ENCODE data around the gene TSSC4. TPM values are rescaled to one million over a fixed set of nuclear protein-coding genes. Genes with fewer than 3 reads are reported as not detected.

Gene TSSC4
- total RNA-seq, 4 donors from 2014 or later, result 37.5 to 62.3 (median 45.1) TPM

- Histone ChIP-seq H3K36me3 (no peaks in the 10 kb centered on the region), H3K27ac (no peak overlapping the region), H3K4me3 (replicated peaks in 1 of 3) (no peak overlapping the region), H3K9me3 (no peaks in the 10 kb centered on the region), H3K4me1 (no peaks in the 10 kb centered on the region), H3K27me3 (no peaks in the 10 kb centered on the region)
- no peak for DNase-seq
- TF ChIP-seq POLR2A (IDR thresholded peaks at IDR 0.05) (no peak), CTCF (IDR thresholded peaks at IDR 0.05) (no peak)
- intact Hi-C loops (cut with DNase I), result no loop called here
- WGBS, 2 donors, result 85 to 89% methylated on average over 6 to 7 of the region's 10 CpGs
These were observed 35.5 kb downstream of the TSSC4 start for GRCh38 chr11:2436013-2436520.

- Histone ChIP-seq H3K27me3 (no peaks in the 10 kb centered on the region), H3K27ac (no peak overlapping the region), H3K9me3 (no peaks in the 10 kb centered on the region), H3K4me3 (replicated peaks in 1 of 3) (no peak overlapping the region), H3K4me1 (no peaks in the 10 kb centered on the region), H3K36me3 (no peaks in the 10 kb centered on the region)
- TF ChIP-seq CTCF (IDR thresholded peaks at IDR 0.05), result no peak
- TF ChIP-seq POLR2A (IDR thresholded peaks at IDR 0.05), result no peak
- no peak for DNase-seq
- 91 to 94% methylated on average over 9 to 10 of the region's 13 CpGs for WGBS, 2 donors
- intact Hi-C loops (cut with DNase I), result no loop called here
These were observed 36.0 kb downstream of the TSSC4 start for GRCh38 chr11:2436521-2437031.

- TF ChIP-seq CTCF (IDR thresholded peaks at IDR 0.05) (no peak), POLR2A (IDR thresholded peaks at IDR 0.05) (no peak)
- WGBS, 2 donors, result 86 to 92% methylated on average over 4 of the region's 4 CpGs
These were observed 37.0 kb downstream of the TSSC4 start for GRCh38 chr11:2437516-2437915.

GRCh38 chr11:2439820-2440219, 39.3 kb downstream of the TSSC4 start:
- peaks cover 0 to 9% of the 10 kb centered on the region in 2 donors for H3K4me1 ChIP-seq
- no peaks in the 10 kb centered on the region for H3K27me3 ChIP-seq
- intact Hi-C loops (cut with DNase I), result no loop called here
- H3K9me3 ChIP-seq, result no peaks in the 10 kb centered on the region
- H3K4me3 ChIP-seq (replicated peaks in 1 of 3), result no peak overlapping the region
- H3K27ac ChIP-seq, result no peak overlapping the region
- TF ChIP-seq POLR2A (IDR thresholded peaks at IDR 0.05), result no peak
- TF ChIP-seq CTCF (IDR thresholded peaks at IDR 0.05), result no peak
- no peak for DNase-seq
- 95 to 96% methylated on average over 3 of the region's 3 CpGs for WGBS, 2 donors
- H3K36me3 ChIP-seq, result no peaks in the 10 kb centered on the region

More at GRCh38 chr11:2437516-2437915, 37.0 kb downstream of the TSSC4 start:
- no peaks in the 10 kb centered on the region for H3K4me1 ChIP-seq
- intact Hi-C loops (cut with DNase I), result no loop called here
- no peak overlapping the region for H3K4me3 ChIP-seq (replicated peaks in 1 of 3)
- no peaks in the 10 kb centered on the region for H3K9me3 ChIP-seq
- H3K27me3 ChIP-seq, result no peaks in the 10 kb centered on the region
- no peak overlapping the region for H3K27ac ChIP-seq
- H3K36me3 ChIP-seq, result no peaks in the 10 kb centered on the region
- DNase-seq, result no peak

GRCh38 chr11:2440646-2441045, 40.1 kb downstream of the TSSC4 start:
- intact Hi-C loops (cut with DNase I), result no loop called here
- WGBS, 2 donors, result 82 to 86% methylated on average over 6 to 8 of the region's 8 CpGs
- H3K9me3 ChIP-seq, result no peaks in the 10 kb centered on the region
- H3K36me3 ChIP-seq, result no peaks in the 10 kb centered on the region
- DNase-seq, result no peak
- H3K4me3 ChIP-seq (replicated peaks in 1 of 3), result no peak overlapping the region
- TF ChIP-seq POLR2A (IDR thresholded peaks at IDR 0.05), result no peak
- TF ChIP-seq CTCF (IDR thresholded peaks at IDR 0.05), result no peak
- no peak overlapping the region for H3K27ac ChIP-seq
- peaks cover 0 to 9% of the 10 kb centered on the region in 2 donors for H3K4me1 ChIP-seq
- no peaks in the 10 kb centered on the region for H3K27me3 ChIP-seq
